Tibial nerve (tissue), 4 donors: ENCODE measurements around the gene KLHL5. TPM values are rescaled to one million over a fixed set of nuclear protein-coding genes. Genes with fewer than 3 reads are reported as not detected.
"Not testable (repeated sequence)": the region's sequence is repeated elsewhere in the genome, so short reads cannot be mapped to it uniquely, and the experiment has no call there.

Experiments used
- DNase-seq, 2 donors: peaks; one replicate each; pipeline ENCODE4 v3.0.0-alpha.2; 2019; ENCODE audit warnings: low spot score in 2 of 2
- H3K27ac ChIP-seq, 4 donors: fragments of 200-600 bp; sonication (generic) in 3 of 4; one replicate each; pipeline ENCODE4 v1.5.1; 2017 to 2019; ENCODE audit warnings: mild to moderate bottlenecking in 1 of 4
- H3K27me3 ChIP-seq, 2 donors: fragments of 200-600 bp; sonication (generic) in 1 of 2; one replicate each; pipeline versions ENCODE4 v1.5.1 to v1.6.0; 2017 to 2019
- H3K36me3 ChIP-seq, 3 donors: fragments of 200-600 bp; sonication (generic); one replicate each; pipeline ENCODE4 v1.5.1; 2018 to 2019
- H3K4me1 ChIP-seq, 4 donors: fragments of 200-600 bp; sonication (generic) in 3 of 4; one replicate each; pipeline ENCODE4 v1.5.1; 2017 to 2019
- H3K4me3 ChIP-seq, 4 donors: fragments of 200-600 bp; sonication (generic) in 3 of 4; one replicate each; pipeline ENCODE4 v1.5.1; 2017 to 2019; ENCODE audit warnings: mild to moderate bottlenecking in 1 of 4, moderate library complexity in 1 of 4
- H3K9me3 ChIP-seq, 4 donors: fragments of 200-600 bp; sonication (generic) in 3 of 4; one replicate each; pipeline ENCODE4 v1.5.1; 2017 to 2019
- EP300 ChIP-seq, 2 donors: sonication (generic); formaldehyde crosslinking; IDR thresholded peaks; one replicate each; pipeline ENCODE4 v1.6.1; 2017; ENCODE audit warnings: antibody characterized with exemption in 2 of 2, mild to moderate bottlenecking in 1 of 2
- POLR2A ChIP-seq, 2 donors: fragments of 450-650 bp; IDR thresholded peaks; one replicate each; pipeline ENCODE4 v1.6.1; 2017; ENCODE audit warnings: antibody characterized with exemption in 2 of 2, mild to moderate bottlenecking in 2 of 2, moderate library complexity in 2 of 2
- WGBS, 2 donors: methylation state at CpG; one replicate each; pipeline ENCODE4 v1.1.5; 2018; 5-methylcytosine and 5-hydroxymethylcytosine counted together
- total RNA-seq, 4 donors: library from RNA; depleted of rRNA; stranded (reverse); fragments of >200 nt; gene quantifications; one replicate each; pipeline ENCODE4 v1.1.0, GENCODE V29; 2016
- TF ChIP-seq, protein P1 (sequence below), 5 experiments: fragments of 200-600 bp in 3 of 5; fragments of 450-650 bp in 2 of 5; sonication (generic) in 3 of 5; IDR thresholded peaks; one replicate each; pipeline ENCODE4 v1.5.1; 2016 to 2019; ENCODE audit warnings: antibody characterized with exemption in 5 of 5, mild to moderate bottlenecking in 3 of 5, moderate library complexity in 2 of 5

KLHL5 gene
- total RNA-seq, 4 donors from 2014 or later, result 18.8 to 34.5 (median 27.5) TPM

DNA sequence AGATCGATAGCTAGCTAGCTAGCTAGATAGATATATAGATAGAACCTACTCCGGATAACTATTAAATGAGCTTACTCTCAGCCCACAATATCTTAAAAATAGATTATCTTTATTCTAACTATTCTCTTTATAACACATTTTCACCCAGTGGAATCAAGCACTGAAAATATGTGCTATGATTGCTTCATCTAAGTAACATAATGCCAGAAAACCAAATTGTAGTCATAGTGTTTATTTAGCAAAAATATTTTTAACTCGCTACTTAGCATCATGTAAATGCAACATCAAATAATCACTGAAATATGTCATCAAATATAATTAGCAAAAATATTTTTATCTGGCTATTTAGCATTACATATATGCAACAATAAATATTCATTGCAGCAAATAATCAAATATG is 31.3 kb upstream of the KLHL5 start:
- WGBS, 2 donors, result 86 to 89% methylated on average over 3 of the region's 3 CpGs
- H3K9me3 ChIP-seq, result no peaks in the 10 kb centered on the region
- TF ChIP-seq, protein P1, sequence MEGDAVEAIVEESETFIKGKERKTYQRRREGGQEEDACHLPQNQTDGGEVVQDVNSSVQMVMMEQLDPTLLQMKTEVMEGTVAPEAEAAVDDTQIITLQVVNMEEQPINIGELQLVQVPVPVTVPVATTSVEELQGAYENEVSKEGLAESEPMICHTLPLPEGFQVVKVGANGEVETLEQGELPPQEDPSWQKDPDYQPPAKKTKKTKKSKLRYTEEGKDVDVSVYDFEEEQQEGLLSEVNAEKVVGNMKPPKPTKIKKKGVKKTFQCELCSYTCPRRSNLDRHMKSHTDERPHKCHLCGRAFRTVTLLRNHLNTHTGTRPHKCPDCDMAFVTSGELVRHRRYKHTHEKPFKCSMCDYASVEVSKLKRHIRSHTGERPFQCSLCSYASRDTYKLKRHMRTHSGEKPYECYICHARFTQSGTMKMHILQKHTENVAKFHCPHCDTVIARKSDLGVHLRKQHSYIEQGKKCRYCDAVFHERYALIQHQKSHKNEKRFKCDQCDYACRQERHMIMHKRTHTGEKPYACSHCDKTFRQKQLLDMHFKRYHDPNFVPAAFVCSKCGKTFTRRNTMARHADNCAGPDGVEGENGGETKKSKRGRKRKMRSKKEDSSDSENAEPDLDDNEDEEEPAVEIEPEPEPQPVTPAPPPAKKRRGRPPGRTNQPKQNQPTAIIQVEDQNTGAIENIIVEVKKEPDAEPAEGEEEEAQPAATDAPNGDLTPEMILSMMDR (IDR thresholded peaks at IDR 0.05), result no peak
- TF ChIP-seq POLR2A (IDR thresholded peaks at IDR 0.05), result no peak
- TF ChIP-seq EP300 (IDR thresholded peaks at IDR 0.05), result no peak
- H3K4me3 ChIP-seq, result peak overlapping the region in 1 of 4 donors; percentile 17
- H3K27me3 ChIP-seq, result no peaks in the 10 kb centered on the region
- no peaks in the 10 kb centered on the region for H3K36me3 ChIP-seq
- H3K4me1 ChIP-seq, result peaks cover 0 to 4% (median 0%) of the 10 kb centered on the region in 4 donors
- peak overlapping the region in 1 of 4 donors; percentile 67 for H3K27ac ChIP-seq
- no peak for DNase-seq

DNA sequence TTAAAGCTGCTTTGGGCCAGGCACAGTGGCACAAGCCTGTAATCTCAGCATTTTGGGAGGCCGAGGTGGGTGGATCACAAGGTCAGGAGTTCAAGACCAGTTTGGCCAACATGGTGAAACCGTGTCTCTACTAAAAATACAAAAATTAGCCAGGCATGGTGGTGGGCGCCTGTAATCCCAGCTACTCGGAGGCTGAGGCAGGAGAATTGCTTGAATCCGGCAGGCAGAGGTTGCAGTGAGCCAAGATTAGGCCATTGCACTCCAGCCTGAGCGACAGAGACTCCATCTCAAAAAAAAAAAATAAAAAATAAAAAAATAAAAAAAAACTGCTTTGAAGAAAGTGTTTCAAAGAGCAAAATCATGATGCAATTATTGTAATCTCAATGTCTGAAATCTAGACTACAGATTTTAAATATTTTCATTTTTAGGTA is 30.4 kb upstream of the KLHL5 start:
- not testable (repeated sequence) for H3K9me3 ChIP-seq, DNase-seq, H3K4me1 ChIP-seq, H3K36me3 ChIP-seq, H3K27me3 ChIP-seq
- Histone ChIP-seq H3K27ac (peak overlapping the region in 1 of 4 donors; percentile 67), H3K4me3 (peak overlapping the region in 1 of 4 donors; percentile 17)
- 85 to 86% methylated on average over 6 of the region's 6 CpGs for WGBS, 2 donors

DNA sequence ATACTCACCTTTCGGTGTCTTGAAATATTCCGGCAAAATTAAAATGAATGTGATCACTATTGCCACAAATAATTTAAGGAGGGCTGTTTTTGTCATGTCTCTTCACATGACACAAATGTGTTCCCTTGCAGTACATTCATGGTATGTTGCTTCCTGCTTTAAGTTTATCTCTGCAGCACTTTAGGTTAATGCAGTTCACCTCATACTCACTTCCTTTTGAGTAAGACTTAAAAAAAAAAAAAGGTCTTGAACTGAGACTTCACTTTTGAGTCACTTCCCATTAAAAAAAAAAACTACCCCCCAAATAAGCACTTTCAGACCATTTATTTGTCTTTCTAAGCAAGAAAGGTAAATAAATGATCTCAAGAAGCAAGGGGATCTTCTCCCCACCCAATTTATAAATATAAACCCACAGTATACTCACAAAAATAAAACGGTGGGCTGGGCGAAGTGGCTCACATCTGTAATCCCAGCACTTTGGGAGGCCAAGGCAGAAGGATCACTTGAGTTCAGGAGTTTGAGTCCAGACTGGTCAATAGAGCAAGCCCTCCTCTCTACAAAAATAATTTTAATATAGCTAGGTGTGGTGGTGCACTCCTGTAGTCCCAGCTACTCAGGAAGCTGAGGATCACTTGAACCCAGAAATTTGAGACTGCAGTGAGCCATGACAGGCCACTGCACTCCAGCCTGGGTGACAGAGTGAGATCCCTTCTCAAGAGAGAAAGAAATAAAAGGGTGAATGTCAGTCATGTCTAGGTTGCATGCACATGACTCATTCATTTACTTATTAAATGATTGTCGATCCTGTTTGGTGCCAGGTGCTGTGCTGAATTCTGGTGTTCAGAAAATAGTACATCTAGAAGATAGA is 29.6 kb upstream of the KLHL5 start, which contains the start of gene TMEM156:
TSS of gene TMEM156 (minus strand) at position 192 of the 868 bp plus-strand sequence. CDS start at position 96, 96 bp downstream.
- Histone ChIP-seq H3K9me3 (no peaks in the 10 kb centered on the region), H3K27me3 (no peaks in the 10 kb centered on the region), H3K4me1 (peaks cover 0 to 4% (median 0%) of the 10 kb centered on the region in 4 donors), H3K36me3 (no peaks in the 10 kb centered on the region), H3K4me3 (peak within 1 kb of the TSS in 1 of 4 donors; percentile 17), H3K27ac (peak within 1 kb of the TSS in 1 of 4 donors; percentile 67)
- WGBS, 2 donors, result 78 to 79% methylated on average over 5 of the region's 5 CpGs
- no peak for DNase-seq
- TF ChIP-seq, protein P1 (IDR thresholded peaks at IDR 0.05), result no peak
- TF ChIP-seq POLR2A (IDR thresholded peaks at IDR 0.05), result no peak
- no peak for TF ChIP-seq EP300 (IDR thresholded peaks at IDR 0.05)

DNA sequence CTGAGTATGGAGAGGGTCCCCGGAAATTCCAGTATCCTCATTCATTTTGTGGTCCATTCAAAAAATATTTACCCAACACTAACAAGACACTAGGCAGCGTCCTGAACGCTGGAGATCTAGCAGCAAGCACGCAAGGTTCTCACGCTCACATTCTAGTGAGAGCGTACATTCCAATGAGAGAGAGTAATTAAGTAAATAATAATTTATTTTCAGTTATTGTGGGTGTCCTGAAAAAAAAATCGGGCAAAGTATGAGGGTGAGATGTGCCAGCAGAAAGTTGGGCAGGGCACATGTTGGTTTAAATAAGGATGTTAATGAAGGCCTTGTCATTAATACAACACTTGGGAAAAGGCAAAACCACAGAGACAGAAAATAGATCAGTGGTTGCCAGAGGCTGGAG is 25.9 kb upstream of the KLHL5 start:
- H3K4me3 ChIP-seq, result no peak overlapping the region
- 83 to 88% methylated on average over 7 of the region's 7 CpGs for WGBS, 2 donors
- no peak for TF ChIP-seq EP300 (IDR thresholded peaks at IDR 0.05)
- no peak for TF ChIP-seq POLR2A (IDR thresholded peaks at IDR 0.05)
- TF ChIP-seq, protein P1 (IDR thresholded peaks at IDR 0.05), result no peak
- no peak overlapping the region for H3K27ac ChIP-seq
- peaks cover 0 to 4% (median 0%) of the 10 kb centered on the region in 4 donors for H3K4me1 ChIP-seq
- no peaks in the 10 kb centered on the region for H3K36me3 ChIP-seq
- no peaks in the 10 kb centered on the region for H3K27me3 ChIP-seq
- no peaks in the 10 kb centered on the region for H3K9me3 ChIP-seq
- no peak for DNase-seq

DNA sequence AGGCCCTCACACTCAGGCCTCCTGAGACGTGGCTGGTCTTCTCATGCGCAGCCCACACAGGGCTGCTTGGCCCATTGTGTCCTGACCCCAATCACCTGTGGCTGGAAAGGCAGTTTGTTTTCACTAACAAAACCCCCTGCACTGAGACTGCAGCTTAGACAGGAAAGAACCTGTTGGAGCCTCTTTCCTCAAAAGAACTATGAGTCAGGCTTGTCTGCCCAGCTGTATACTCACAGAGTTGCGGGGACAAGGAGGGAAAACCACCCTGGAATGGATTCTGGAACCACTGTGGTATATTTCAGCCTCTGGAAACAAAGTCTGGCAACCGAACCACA is 24.6 kb upstream of the KLHL5 start:
- Histone ChIP-seq H3K4me3 (no peak overlapping the region), H3K27ac (peak overlapping the region in 1 of 4 donors; percentile 28), H3K9me3 (no peaks in the 10 kb centered on the region), H3K36me3 (no peaks in the 10 kb centered on the region), H3K4me1 (peaks cover 0 to 4% (median 0%) of the 10 kb centered on the region in 4 donors), H3K27me3 (no peaks in the 10 kb centered on the region)
- DNase-seq, result no peak
- WGBS, 2 donors, result 51 to 79% methylated on average over 4 of the region's 4 CpGs
- no peak for TF ChIP-seq POLR2A (IDR thresholded peaks at IDR 0.05)
- no peak for TF ChIP-seq EP300 (IDR thresholded peaks at IDR 0.05)
- TF ChIP-seq, protein P1 (IDR thresholded peaks at IDR 0.05), result no peak
